ENCODE measurements around the gene ATP11A. TPM values are rescaled to one million over a fixed set of nuclear protein-coding genes. Genes with fewer than 3 reads are reported as not detected.

Gene ATP11A
- total and polyA plus RNA-seq, 8 donors, result 9.3 to 51.0 (median 30.5) TPM

GRCh38 chr13:112651750-112652511, 37.9 kb upstream of the ATP11A start:
- DNase-seq, result no peak
- intact Hi-C loops (cut with DNase I), result no loop called here

GRCh38 chr13:112652512-112653070, 37.2 kb upstream of the ATP11A start:
- Histone ChIP-seq H3K27ac (no peak overlapping the region), H3K4me1 (no peaks in the 10 kb centered on the region), H3K4me3 (no peak overlapping the region), H3K27me3 (no peaks in the 10 kb centered on the region), H3K36me3 (no peaks in the 10 kb centered on the region), H3K9me3 (no peaks in the 10 kb centered on the region)
- WGBS, 2 donors, result 76 to 80% methylated on average over 7 of the region's 7 CpGs
- no peak for TF ChIP-seq CTCF (IDR thresholded peaks at IDR 0.05)
- DNase-seq (no peak), FAIRE-seq (no peak), ATAC-seq (no peak)
- intact Hi-C loops (cut with DNase I), result no loop called here

More at GRCh38 chr13:112651750-112652511, 37.9 kb upstream of the ATP11A start:
- no peak for TF ChIP-seq CTCF (IDR thresholded peaks at IDR 0.05)
- no peaks in the 10 kb centered on the region for H3K27me3 ChIP-seq
- ATAC-seq (no peak), FAIRE-seq (no peak)
- no peaks in the 10 kb centered on the region for H3K4me1 ChIP-seq
- no peak overlapping the region for H3K27ac ChIP-seq
- no peak overlapping the region for H3K4me3 ChIP-seq
- no peaks in the 10 kb centered on the region for H3K36me3 ChIP-seq
- no peaks in the 10 kb centered on the region for H3K9me3 ChIP-seq
- WGBS, 2 donors, result 50% methylated on average over 7 of the region's 7 CpGs

- 41 to 50% methylated on average over 3 of the region's 3 CpGs for WGBS, 2 donors
- Histone ChIP-seq H3K4me1 (no peaks in the 10 kb centered on the region), H3K36me3 (no peaks in the 10 kb centered on the region), H3K27ac (no peak overlapping the region), H3K9me3 (no peaks in the 10 kb centered on the region), H3K4me3 (no peak overlapping the region), H3K27me3 (no peaks in the 10 kb centered on the region)
- FAIRE-seq (no peak), ATAC-seq (no peak), DNase-seq (no peak)
- TF ChIP-seq CTCF (IDR thresholded peaks at IDR 0.05), result no peak
- intact Hi-C loops (cut with DNase I), result no loop called here
Measured at GRCh38 chr13:112653071-112653470, 36.8 kb upstream of the ATP11A start.

GRCh38 chr13:112655913-112656312, 33.9 kb upstream of the ATP11A start:
- FAIRE-seq (no peak), DNase-seq (no peak), ATAC-seq (no peak)
- no peak overlapping the region for H3K27ac ChIP-seq
- H3K4me3 ChIP-seq, result no peak overlapping the region
- intact Hi-C loops (cut with DNase I), result no loop called here
- H3K36me3 ChIP-seq, result no peaks in the 10 kb centered on the region
- H3K27me3 ChIP-seq, result no peaks in the 10 kb centered on the region
- 60 to 63% methylated on average over 5 of the region's 5 CpGs for WGBS, 2 donors
- no peak for TF ChIP-seq CTCF (IDR thresholded peaks at IDR 0.05)
- no peaks in the 10 kb centered on the region for H3K9me3 ChIP-seq
- no peaks in the 10 kb centered on the region for H3K4me1 ChIP-seq

- Histone ChIP-seq H3K36me3 (no peaks in the 10 kb centered on the region), H3K4me3 (no peak overlapping the region), H3K4me1 (no peaks in the 10 kb centered on the region), H3K27ac (peak overlapping the region in 3 of 4 donors; percentile 42 to 60 (median 45)), H3K27me3 (no peaks in the 10 kb centered on the region), H3K9me3 (no peaks in the 10 kb centered on the region)
- ATAC-seq (peak; percentile 48 to 61 (median 54)), FAIRE-seq (no peak), DNase-seq (no peak)
- WGBS, 2 donors, result 67 to 70% methylated on average over 14 of the region's 14 CpGs
- intact Hi-C loops (cut with DNase I), result no loop called here
- TF ChIP-seq CTCF (IDR thresholded peaks at IDR 0.05), result no peak
Measured at GRCh38 chr13:112657850-112658445, 31.9 kb upstream of the ATP11A start.

All from pancreas (tissue), 10 donors.